ENCODE measurements around the gene SORCS1. TPM values are rescaled to one million over a fixed set of nuclear protein-coding genes. Genes with fewer than 3 reads are reported as not detected.

Gene SORCS1
- total RNA-seq, 1 experiment from 2014 or later: not detected

DNA sequence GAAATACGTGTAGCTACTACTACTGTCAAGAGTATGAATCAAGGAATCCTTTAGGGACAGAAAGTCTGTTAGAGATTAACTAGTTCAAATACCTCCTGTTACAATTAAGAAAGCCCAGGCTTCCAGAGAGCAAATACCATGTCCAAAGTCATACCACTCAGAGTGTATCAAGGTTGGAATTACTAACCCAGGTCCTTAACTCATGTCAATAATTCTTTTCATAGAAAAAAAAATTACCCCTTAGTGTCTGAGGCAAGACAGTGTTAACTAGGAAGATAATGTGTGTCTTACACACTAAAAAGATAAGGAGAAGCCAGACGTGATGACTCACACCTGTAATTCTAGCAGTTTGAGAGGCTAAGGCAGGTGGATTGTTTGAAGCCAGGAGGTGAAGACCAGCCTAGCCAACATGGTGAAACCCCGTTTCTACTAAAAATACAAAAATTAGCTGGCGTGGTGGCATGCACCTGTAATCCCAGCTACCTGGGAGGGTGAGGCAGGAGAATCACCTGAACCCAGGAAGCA is 423.4 kb downstream of the SORCS1 start:
- BruUV-seq (replicated peaks): no TSS peak
- H3K4me2 ChIP-seq (ENCODE audit: low read length): no peak overlapping the region
- no peaks in the 10 kb centered on the region for H3K27me3 ChIP-seq (ENCODE audit: insufficient read depth, low read length)
- H4K20me1 ChIP-seq (ENCODE audit: insufficient read depth): no peaks in the 10 kb centered on the region
- H3K4me3 ChIP-seq (replicated peaks in 1 of 2; ENCODE audit: low read depth in 1 of 2, low read length in 2 of 2): no peak overlapping the region
- no peak overlapping the region for H3K9ac ChIP-seq (ENCODE audit: low read length)
- ChIA-PET RAD21 (ENCODE audit: low non-redundant PET in 1 of 2, low total read pairs in 2 of 2, uncharacterized antibody in 2 of 2, unreplicated experiment in 2 of 2) (no interaction called here), POLR2A (no interaction called here), CTCF (no interaction called here)
- H3K9me3 ChIP-seq (ENCODE audit: control insufficient read depth in 1 of 2, insufficient read depth in 1 of 2, low read depth in 1 of 2, low read length in 2 of 2): peaks cover 3 to 21% of the 10 kb centered on the region in 2 experiments; a peak in 2 of 4 replicates
- no peaks in the 10 kb centered on the region for H3K9me2 ChIP-seq (ENCODE audit: insufficient read depth)
- no peak overlapping the region for H2AFZ ChIP-seq (ENCODE audit: low read depth, low read length, poor library complexity, severe bottlenecking)
- no peak for TF ChIP-seq SRF (IDR thresholded peaks at IDR 0.05; ENCODE audit: low read depth)
- no peak for TF ChIP-seq YY1 (IDR thresholded peaks at IDR 0.05; ENCODE audit: extremely low read depth, insufficient replicate concordance, low read depth, low read length)
- TF ChIP-seq POLR2A (IDR thresholded peaks at IDR 0.05; ENCODE audit: borderline replicate concordance, extremely low read depth, insufficient read depth, insufficient read length): no peak
- TF ChIP-seq FOSL1 (IDR thresholded peaks at IDR 0.05; ENCODE audit: low read depth): no peak
- no peak for TF ChIP-seq CEBPB (IDR thresholded peaks at IDR 0.05; ENCODE audit: low read depth)
- TF ChIP-seq CBX3 (IDR thresholded peaks at IDR 0.05; ENCODE audit: low read depth): no peak
- TF ChIP-seq EZH2phosphoT487 (IDR thresholded peaks at IDR 0.05; ENCODE audit: borderline replicate concordance): no peak
- no peak for TF ChIP-seq ELF1 (IDR thresholded peaks at IDR 0.05; ENCODE audit: borderline replicate concordance, low read depth)
- TF ChIP-seq RAD21 (IDR thresholded peaks at IDR 0.05; ENCODE audit: low read depth): no peak
- TF ChIP-seq TCF7L2 (IDR thresholded peaks at IDR 0.05; ENCODE audit: borderline replicate concordance, extremely low read depth, insufficient read depth, insufficient read length): no peak
- no peak for TF ChIP-seq POLR2AphosphoS5 (IDR thresholded peaks at IDR 0.05; ENCODE audit: low read depth, low read length)
- intact Hi-C loops (cut with micrococcal nuclease): no loop called here
- DNase-seq (ENCODE audit: low read depth, low spot score) (no peak), ATAC-seq (no peak)
- no peaks in the 10 kb centered on the region for H3K36me3 ChIP-seq (ENCODE audit: control insufficient read depth in 1 of 2, insufficient read depth in 2 of 2, low read length in 2 of 2)
- no peak overlapping the region for H3K27ac ChIP-seq (ENCODE audit: low read depth, low read length)
- H3K79me2 ChIP-seq (ENCODE audit: insufficient read depth, low read length): no peaks in the 10 kb centered on the region
- no peaks in the 10 kb centered on the region for H3K4me1 ChIP-seq (ENCODE audit: control insufficient read depth in 1 of 2, insufficient read depth in 2 of 2, low read length in 2 of 2)

DNA sequence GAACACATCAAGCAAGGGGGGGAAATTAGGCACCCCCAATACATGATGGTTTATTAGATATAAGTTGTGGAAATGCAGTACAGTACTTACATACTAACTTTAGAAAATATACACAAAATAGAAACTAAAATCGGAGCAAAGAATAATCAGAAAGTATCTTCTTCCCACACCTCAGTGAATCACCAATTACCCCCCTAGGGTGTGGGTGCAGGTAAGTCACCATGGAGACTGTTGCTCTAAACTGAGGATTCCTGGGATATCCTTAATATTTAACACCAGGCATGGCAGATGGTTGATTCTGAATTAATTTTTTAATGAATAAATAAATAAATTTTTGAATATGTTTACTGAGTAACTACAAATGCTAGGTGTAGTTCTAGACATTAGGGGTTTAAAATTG is 424.4 kb downstream of the SORCS1 start:
- CTCF ChIA-PET: no interaction called here
- BruUV-seq (replicated peaks): no TSS peak
- no peak overlapping the region for H3K4me3 ChIP-seq (replicated peaks in 1 of 2; ENCODE audit: low read depth in 1 of 2, low read length in 2 of 2)
- no peaks in the 10 kb centered on the region for H4K20me1 ChIP-seq (ENCODE audit: insufficient read depth)
- peaks cover 11 to 21% of the 10 kb centered on the region in 2 experiments; a peak in 2 of 4 replicates for H3K9me3 ChIP-seq (ENCODE audit: control insufficient read depth in 1 of 2, insufficient read depth in 1 of 2, low read depth in 1 of 2, low read length in 2 of 2)
- no peak overlapping the region for H3K9ac ChIP-seq (ENCODE audit: low read length)
- intact Hi-C loops (cut with micrococcal nuclease): no loop called here
- H3K4me1 ChIP-seq (ENCODE audit: control insufficient read depth in 1 of 2, insufficient read depth in 2 of 2, low read length in 2 of 2): no peaks in the 10 kb centered on the region
- H2AFZ ChIP-seq (ENCODE audit: low read depth, low read length, poor library complexity, severe bottlenecking): no peak overlapping the region
- no peaks in the 10 kb centered on the region for H3K27me3 ChIP-seq (ENCODE audit: insufficient read depth, low read length)
- H3K9me2 ChIP-seq (ENCODE audit: insufficient read depth): no peaks in the 10 kb centered on the region
- DNase-seq (ENCODE audit: low read depth, low spot score) (no peak), ATAC-seq (no peak)
- POLR2A ChIA-PET: no interaction called here
- no peak overlapping the region for H3K27ac ChIP-seq (ENCODE audit: low read depth, low read length)
- no peaks in the 10 kb centered on the region for H3K36me3 ChIP-seq (ENCODE audit: control insufficient read depth in 1 of 2, insufficient read depth in 2 of 2, low read length in 2 of 2)
- TF ChIP-seq ZNF274 (IDR thresholded peaks at IDR 0.05; ENCODE audit: low read depth, low read length) (no peak), SP1 (IDR thresholded peaks at IDR 0.05; ENCODE audit: low read depth) (no peak), ELF1 (IDR thresholded peaks at IDR 0.05; ENCODE audit: borderline replicate concordance, low read depth) (no peak), YY1 (IDR thresholded peaks at IDR 0.05; ENCODE audit: extremely low read depth, insufficient replicate concordance, low read depth, low read length) (no peak)
- TF ChIP-seq, protein P1, sequence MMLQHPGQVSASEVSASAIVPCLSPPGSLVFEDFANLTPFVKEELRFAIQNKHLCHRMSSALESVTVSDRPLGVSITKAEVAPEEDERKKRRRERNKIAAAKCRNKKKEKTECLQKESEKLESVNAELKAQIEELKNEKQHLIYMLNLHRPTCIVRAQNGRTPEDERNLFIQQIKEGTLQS (IDR thresholded peaks at IDR 0.05): no peak
- RAD21 ChIA-PET (ENCODE audit: low non-redundant PET in 1 of 2, low total read pairs in 2 of 2, uncharacterized antibody in 2 of 2, unreplicated experiment in 2 of 2): no interaction called here
- H3K79me2 ChIP-seq (ENCODE audit: insufficient read depth, low read length): no peaks in the 10 kb centered on the region
- no peak overlapping the region for H3K4me2 ChIP-seq (ENCODE audit: low read length)

Data from HCT116 (cell line).